ENCODE data around the gene MEGF6.

DNA sequence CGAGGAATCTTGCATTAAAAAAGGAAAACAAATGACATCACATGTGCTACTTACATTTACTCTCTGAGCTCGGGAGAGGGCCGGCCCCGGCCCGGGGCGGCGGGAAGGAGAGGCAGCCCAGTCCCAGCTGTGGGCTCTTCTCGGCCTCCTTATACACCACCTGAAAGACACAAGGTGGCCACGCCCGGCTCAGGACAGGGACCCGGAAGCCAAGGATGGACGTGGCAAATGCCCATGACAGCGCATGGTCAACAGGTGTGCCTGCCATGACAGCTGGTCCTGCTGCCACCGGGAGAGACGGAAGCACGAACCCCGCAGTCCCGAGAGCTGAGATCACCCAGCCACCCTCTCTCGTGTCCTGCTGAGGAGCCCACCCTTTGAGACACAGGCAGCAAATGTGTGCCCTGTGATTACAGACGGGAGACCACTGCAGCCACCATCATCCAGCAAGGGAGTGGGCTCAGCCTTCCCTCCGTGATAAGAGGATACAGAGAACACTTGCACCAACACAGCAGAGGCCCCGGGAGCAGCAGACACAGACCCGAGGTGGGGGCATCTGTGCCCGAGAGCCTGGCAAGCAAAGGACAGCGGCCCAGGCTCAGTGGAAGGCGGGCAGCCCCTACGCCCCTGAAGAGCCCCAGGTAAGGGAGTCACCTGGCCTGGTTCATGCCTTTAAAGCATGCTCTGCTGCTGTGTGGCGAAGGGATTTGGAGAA is 22.2 kb upstream of the MEGF6 start:
- TF ChIP-seq, protein P1, sequence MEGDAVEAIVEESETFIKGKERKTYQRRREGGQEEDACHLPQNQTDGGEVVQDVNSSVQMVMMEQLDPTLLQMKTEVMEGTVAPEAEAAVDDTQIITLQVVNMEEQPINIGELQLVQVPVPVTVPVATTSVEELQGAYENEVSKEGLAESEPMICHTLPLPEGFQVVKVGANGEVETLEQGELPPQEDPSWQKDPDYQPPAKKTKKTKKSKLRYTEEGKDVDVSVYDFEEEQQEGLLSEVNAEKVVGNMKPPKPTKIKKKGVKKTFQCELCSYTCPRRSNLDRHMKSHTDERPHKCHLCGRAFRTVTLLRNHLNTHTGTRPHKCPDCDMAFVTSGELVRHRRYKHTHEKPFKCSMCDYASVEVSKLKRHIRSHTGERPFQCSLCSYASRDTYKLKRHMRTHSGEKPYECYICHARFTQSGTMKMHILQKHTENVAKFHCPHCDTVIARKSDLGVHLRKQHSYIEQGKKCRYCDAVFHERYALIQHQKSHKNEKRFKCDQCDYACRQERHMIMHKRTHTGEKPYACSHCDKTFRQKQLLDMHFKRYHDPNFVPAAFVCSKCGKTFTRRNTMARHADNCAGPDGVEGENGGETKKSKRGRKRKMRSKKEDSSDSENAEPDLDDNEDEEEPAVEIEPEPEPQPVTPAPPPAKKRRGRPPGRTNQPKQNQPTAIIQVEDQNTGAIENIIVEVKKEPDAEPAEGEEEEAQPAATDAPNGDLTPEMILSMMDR (IDR thresholded peaks at IDR 0.05), result no peak
- no peak for TF ChIP-seq EZH2 (IDR thresholded peaks at IDR 0.05; ENCODE audit: borderline replicate concordance, insufficient read depth, low read depth, low read length, poor library complexity, severe bottlenecking)
